ENCODE data around the gene RAP1A.

Gene RAP1A

GRCh38 chr1:111597426-111597825 is 22.2 kb upstream of the RAP1A start:
- H3K4me3 ChIP-seq (ENCODE audit: low read length), result no peak overlapping the region
- no peak for DNase-seq (ENCODE audit: low read depth)
- TF ChIP-seq CTCF (conservative IDR thresholded peaks at IDR 0.05; ENCODE audit: low read depth, low read length), result no peak

GRCh38 chr1:111598544-111598943 is 21.0 kb upstream of the RAP1A start:
- TF ChIP-seq CTCF (conservative IDR thresholded peaks at IDR 0.05; ENCODE audit: low read depth, low read length), result no peak
- DNase-seq (ENCODE audit: low read depth), result no peak
- H3K4me3 ChIP-seq (ENCODE audit: low read length), result no peak overlapping the region

- no peak for DNase-seq (ENCODE audit: low read depth)
- TF ChIP-seq CTCF (conservative IDR thresholded peaks at IDR 0.05; ENCODE audit: low read depth, low read length), result no peak
- H3K4me3 ChIP-seq (ENCODE audit: low read length), result no peak overlapping the region
Measured at GRCh38 chr1:111599781-111600693, 19.6 kb upstream of the RAP1A start.

GRCh38 chr1:111600886-111601386 is 18.7 kb upstream of the RAP1A start:
- no peak for TF ChIP-seq CTCF (conservative IDR thresholded peaks at IDR 0.05; ENCODE audit: low read depth, low read length)
- H3K4me3 ChIP-seq (ENCODE audit: low read length), result no peak overlapping the region
- no peak for DNase-seq (ENCODE audit: low read depth)

GRCh38 chr1:111602302-111602701 is 17.3 kb upstream of the RAP1A start:
- no peak for TF ChIP-seq CTCF (conservative IDR thresholded peaks at IDR 0.05; ENCODE audit: low read depth, low read length)
- H3K4me3 ChIP-seq (ENCODE audit: low read length), result no peak overlapping the region
- no peak for DNase-seq (ENCODE audit: low read depth)

GRCh38 chr1:111602974-111603373 is 16.6 kb upstream of the RAP1A start:
- no peak for TF ChIP-seq CTCF (conservative IDR thresholded peaks at IDR 0.05; ENCODE audit: low read depth, low read length)
- no peak for DNase-seq (ENCODE audit: low read depth)
- no peak overlapping the region for H3K4me3 ChIP-seq (ENCODE audit: low read length)

- no peak for DNase-seq (ENCODE audit: low read depth)
- TF ChIP-seq CTCF (conservative IDR thresholded peaks at IDR 0.05; ENCODE audit: low read depth, low read length), result no peak
Measured at GRCh38 chr1:111603979-111604378, 15.6 kb upstream of the RAP1A start.

More at GRCh38 chr1:111603979-111604378, 15.6 kb upstream of the RAP1A start:
- no peak overlapping the region for H3K4me3 ChIP-seq (ENCODE audit: low read length)
